Measurements from ENCODE around the gene KLC1. TPM values are rescaled to one million over a fixed set of nuclear protein-coding genes. Genes with fewer than 3 reads are reported as not detected.

KLC1 gene
- total and polyA plus RNA-seq, 2 of the 8 experiments (the other 6 are each of a cell fraction or from before 2014, with no cell fraction given) = 84.6 to 134 TPM

GRCh38 chr14:103641161-103641560 is 12.2 kb downstream of the KLC1 start:
- Histone ChIP-seq H4K8ac (ENCODE audit: extremely low read depth, insufficient read depth, low read length) (no peak overlapping the region), H2AK5ac (ENCODE audit: low read depth, low read length) (no peak overlapping the region; the same call in 1 of the 2 replicates), H3K23me2 (ENCODE audit: low read depth, low read length) (no peaks in the 10 kb centered on the region), H3K27me3 (replicated peaks in 1 of 4; ENCODE audit: control insufficient read depth in 3 of 4, extremely low read depth in 1 of 4, insufficient read depth in 3 of 4, low read length in 3 of 4) (no peaks in the 10 kb centered on the region), H3K79me2 (ENCODE audit: control insufficient read depth in 1 of 2, insufficient read depth in 2 of 2, low read length in 2 of 2) (peaks cover 24 to 83% of the 10 kb centered on the region in 2 experiments), H2BK120ac (replicated peaks; ENCODE audit: low read depth, low read length) (no peak overlapping the region), H4K20me1 (replicated peaks in 1 of 2; ENCODE audit: control insufficient read depth in 1 of 2, insufficient read depth in 2 of 2, low read length in 2 of 2) (peaks cover 0 to 15% of the 10 kb centered on the region in 2 experiments), H3K14ac (ENCODE audit: insufficient read length) (peak overlapping the region; percentile 77), H2AFZ (ENCODE audit: low read length) (no peak overlapping the region), H4K91ac (replicated peaks; ENCODE audit: insufficient read length, low read length) (no peak overlapping the region), H2BK5ac (ENCODE audit: low read depth, low read length) (no peak overlapping the region), H3K9me3 (ENCODE audit: insufficient read depth in 2 of 2, low read depth in 1 of 2, low read length in 1 of 2) (no peaks in the 10 kb centered on the region), H3K36me3 (ENCODE audit: control insufficient read depth in 2 of 4, insufficient read depth in 4 of 4, low read length in 3 of 4) (0 out of 8 replicates have a peak, but pooled peaks cover 0 to 3% (median 0%) of the 10 kb centered on the region in 4 experiments), H2BK15ac (ENCODE audit: low read length) (no peak overlapping the region), H3K79me1 (ENCODE audit: low read depth, low read length) (peaks cover 7% of the 10 kb centered on the region), H3K23ac (ENCODE audit: insufficient read length) (no peak overlapping the region), H3K4me2 (ENCODE audit: insufficient read depth in 1 of 2, low read depth in 2 of 2, low read length in 2 of 2) (no peak overlapping the region), H3K56ac (replicated peaks; ENCODE audit: insufficient read length, low read depth, low read length) (no peak overlapping the region), H4K5ac (ENCODE audit: insufficient read length, low read depth, low read length) (no peak overlapping the region), H3K4me3 (ENCODE audit: extremely low read depth in 1 of 4, insufficient read depth in 2 of 4, low read depth in 3 of 4, low read length in 4 of 4) (no peak overlapping the region), H3K27ac (ENCODE audit: low read depth, low read length) (no peak overlapping the region), H3K18ac (ENCODE audit: extremely low read depth, low read length) (no peak overlapping the region), H3K9ac (replicated peaks in 1 of 4; ENCODE audit: extremely low read depth in 1 of 4, low read depth in 3 of 4, low read length in 3 of 4) (no peak overlapping the region), H3K4me1 (replicated peaks in 1 of 4; ENCODE audit: control insufficient read depth in 3 of 4, insufficient read depth in 4 of 4, low read length in 3 of 4) (no peaks in the 10 kb centered on the region), H2BK20ac (ENCODE audit: low read length) (no peak overlapping the region), H3K4ac (replicated peaks; ENCODE audit: insufficient read length, low read depth, low read length) (no peak overlapping the region), H2BK12ac (ENCODE audit: low read depth, low read length) (no peak overlapping the region)
- ChIA-PET POLR2A (ENCODE audit: partially characterized antibody) (no interaction called here), CTCF (ENCODE audit: partially characterized antibody) (interaction anchor here (0.7 kb wide), 1 partner anchor 10 kb away, joined by 3 read pairs; no protein-coding TSS in a partner anchor)
- no peak for DNase-seq (ENCODE audit: low read depth in 1 of 2, low spot score in 2 of 2)
- no peak for FAIRE-seq
- 90% methylated on average over 4 of the region's 4 CpGs; no CpG with 5 or more reads in 1 of the 2 experiments for WGBS, 2 experiments (ENCODE audit: extremely low coverage in 1 of 2, insufficient coverage in 1 of 2, insufficient read length in 1 of 2, insufficient replicate concordance in 2 of 2, low coverage in 1 of 2, low lambda C conversion rate in 2 of 2, missing lambda C conversion rate in 1 of 2)
- TF ChIP-seq HDAC6 (IDR thresholded peaks at IDR 0.05; ENCODE audit: low read depth, low read length) (no peak), CTCF (IDR thresholded peaks at IDR 0.05; ENCODE audit: control extremely low read depth in 1 of 3, insufficient read depth in 1 of 3, low read depth in 1 of 3, low read length in 3 of 3) (no peak), SIRT6 (IDR thresholded peaks at IDR 0.05; ENCODE audit: low read length) (no peak), RXRA (IDR thresholded peaks at IDR 0.05; ENCODE audit: insufficient read depth, low read depth, low read length) (no peak), FOSL1 (IDR thresholded peaks at IDR 0.05; ENCODE audit: insufficient read depth, low read depth, low read length) (no peak), POLR2A (IDR thresholded peaks at IDR 0.05; ENCODE audit: control extremely low read depth in 1 of 2, low read depth in 2 of 2, low read length in 2 of 2) (no peak), JUN (IDR thresholded peaks at IDR 0.05; ENCODE audit: low read depth, low read length) (no peak), CREB1 (IDR thresholded peaks at IDR 0.05) (no peak)
- TF ChIP-seq, protein P1, sequence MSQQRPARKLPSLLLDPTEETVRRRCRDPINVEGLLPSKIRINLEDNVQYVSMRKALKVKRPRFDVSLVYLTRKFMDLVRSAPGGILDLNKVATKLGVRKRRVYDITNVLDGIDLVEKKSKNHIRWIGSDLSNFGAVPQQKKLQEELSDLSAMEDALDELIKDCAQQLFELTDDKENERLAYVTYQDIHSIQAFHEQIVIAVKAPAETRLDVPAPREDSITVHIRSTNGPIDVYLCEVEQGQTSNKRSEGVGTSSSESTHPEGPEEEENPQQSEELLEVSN (IDR thresholded peaks at IDR 0.05) = no peak
- TF ChIP-seq, protein P2, sequence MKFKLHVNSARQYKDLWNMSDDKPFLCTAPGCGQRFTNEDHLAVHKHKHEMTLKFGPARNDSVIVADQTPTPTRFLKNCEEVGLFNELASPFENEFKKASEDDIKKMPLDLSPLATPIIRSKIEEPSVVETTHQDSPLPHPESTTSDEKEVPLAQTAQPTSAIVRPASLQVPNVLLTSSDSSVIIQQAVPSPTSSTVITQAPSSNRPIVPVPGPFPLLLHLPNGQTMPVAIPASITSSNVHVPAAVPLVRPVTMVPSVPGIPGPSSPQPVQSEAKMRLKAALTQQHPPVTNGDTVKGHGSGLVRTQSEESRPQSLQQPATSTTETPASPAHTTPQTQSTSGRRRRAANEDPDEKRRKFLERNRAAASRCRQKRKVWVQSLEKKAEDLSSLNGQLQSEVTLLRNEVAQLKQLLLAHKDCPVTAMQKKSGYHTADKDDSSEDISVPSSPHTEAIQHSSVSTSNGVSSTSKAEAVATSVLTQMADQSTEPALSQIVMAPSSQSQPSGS (IDR thresholded peaks at IDR 0.05; ENCODE audit: low read length) = no peak
